Erythroblast (primary cell): ENCODE measurements around the gene FUT8.

Experiments used
- GATA1 ChIP-seq: IDR thresholded peaks from 2 replicates; pipeline ENCODE4 v1.6.1; 2011; ENCODE audit warnings: low read depth, mild to moderate bottlenecking, control low read depth, low read length, moderate library complexity
- POLR2A ChIP-seq: IDR thresholded peaks from 2 replicates; pipeline ENCODE4 v1.6.1; 2011; ENCODE audit warnings: mild to moderate bottlenecking, low read length

GRCh38 chr14:65704850-65705249 lies 292.3 kb downstream of the FUT8 start:
- TF ChIP-seq POLR2A (no peak), GATA1 (no peak)
